Astrocyte (in vitro differentiated cells and primary cell): Measurements from ENCODE around the gene COL23A1. TPM values are rescaled to one million over a fixed set of nuclear protein-coding genes. Genes with fewer than 3 reads are reported as not detected.

ENCODE experiments used
- DNase-seq: peaks from one replicate; pipeline ENCODE4 v3.0.0-alpha.2; 2010; ENCODE audit warnings: low read depth
- FAIRE-seq: peaks from 2 replicates; lab custom pipeline; 2011; peaks lifted over from hg19 to GRCh38; lab: Jason Lieb, UNC
- H2AFZ ChIP-seq: 2 replicates; pipeline ENCODE4 v1.6.0; 2012; ENCODE audit warnings: low read depth, low read length, inconsistent platforms
- H3K27ac ChIP-seq: 2 replicates; pipeline ENCODE4 v1.5.1; 2011; ENCODE audit warnings: low read depth, low read length, inconsistent platforms
- H3K27me3 ChIP-seq: 2 replicates; pipeline ENCODE4 v1.6.0; 2011; ENCODE audit warnings: low read length, inconsistent platforms; ENCODE audit not compliant: insufficient read depth
- H3K36me3 ChIP-seq: 2 replicates; pipeline ENCODE4 v1.5.1; 2011; ENCODE audit warnings: low read length, inconsistent platforms; ENCODE audit not compliant: insufficient read depth
- H3K4me1 ChIP-seq: 2 replicates; pipeline ENCODE4 v1.5.1; 2011; ENCODE audit warnings: low read length, inconsistent platforms; ENCODE audit not compliant: insufficient read depth
- H3K4me2 ChIP-seq: 2 replicates; pipeline ENCODE4 v1.6.0; 2012; ENCODE audit warnings: low read length, inconsistent platforms
- H3K4me3 ChIP-seq: 2 replicates; pipeline ENCODE4 v1.5.1; 2011; ENCODE audit warnings: low read depth, mild to moderate bottlenecking, low read length, inconsistent platforms; ENCODE audit not compliant: insufficient read depth
- H3K79me2 ChIP-seq: 2 replicates; pipeline ENCODE4 v1.6.0; 2012; ENCODE audit warnings: mild to moderate bottlenecking, low read length, inconsistent platforms; ENCODE audit not compliant: insufficient read depth
- H3K9ac ChIP-seq: 2 replicates; pipeline ENCODE4 v1.6.0; 2012; ENCODE audit warnings: mild to moderate bottlenecking, low read length, inconsistent platforms
- H3K9me3 ChIP-seq: 2 replicates; pipeline ENCODE4 v1.5.1; 2012; ENCODE audit warnings: low read depth, mild to moderate bottlenecking, low read length, inconsistent platforms; ENCODE audit not compliant: insufficient read depth
- H4K20me1 ChIP-seq: 2 replicates; pipeline ENCODE4 v1.6.0; 2012; ENCODE audit warnings: low read length, inconsistent platforms; ENCODE audit not compliant: insufficient read depth
- H3K27ac Mint-ChIP-seq: one replicate; pipeline ENCODE4 v1.8.0; 2021; ENCODE audit warnings: mild to moderate bottlenecking, mixed read lengths; ENCODE audit not compliant: unreplicated experiment
- H3K27me3 Mint-ChIP-seq: one replicate; pipeline ENCODE4 v1.8.0; 2021; ENCODE audit warnings: low read depth, mixed read lengths; ENCODE audit not compliant: unreplicated experiment
- H3K36me3 Mint-ChIP-seq: one replicate; pipeline ENCODE4 v1.8.0; 2021; ENCODE audit warnings: low read depth, mixed read lengths; ENCODE audit not compliant: unreplicated experiment
- H3K4me1 Mint-ChIP-seq: one replicate; pipeline ENCODE4 v1.8.0; 2021; ENCODE audit warnings: low read depth, mixed read lengths; ENCODE audit not compliant: unreplicated experiment
- H3K4me3 Mint-ChIP-seq: one replicate; pipeline ENCODE4 v1.8.0; 2021; ENCODE audit warnings: mild to moderate bottlenecking, moderate library complexity, mixed read lengths; ENCODE audit not compliant: unreplicated experiment
- H3K9me3 Mint-ChIP-seq: one replicate; pipeline ENCODE4 v1.8.0; 2021; ENCODE audit warnings: mild to moderate bottlenecking, mixed read lengths; ENCODE audit not compliant: unreplicated experiment
- CTCF ChIP-seq: IDR thresholded peaks from 2 replicates; pipeline ENCODE4 v1.5.1; 2011; ENCODE audit warnings: low read depth, mild to moderate bottlenecking, inconsistent platforms, low read length, moderate library complexity; ENCODE audit not compliant: insufficient read depth
- EZH2 ChIP-seq: IDR thresholded peaks from 2 replicates; pipeline ENCODE4 v1.6.1; 2012; ENCODE audit warnings: mild to moderate bottlenecking, low read length, inconsistent platforms; ENCODE audit not compliant: insufficient read depth
- total RNA-seq: library from RNA; stranded (reverse); gene quantifications from 2 replicates; pipeline ENCODE4 v1.2.1, GENCODE V29; 2021

The COL23A1 gene
- total RNA-seq, 1 donor from 2014 or later = 0.16 TPM

- Mint-ChIP-seq H3K4me1 (no peaks in the 10 kb centered on the region), H3K36me3 (no peaks in the 10 kb centered on the region), H3K4me3 (no peak overlapping the region), H3K27ac (no peak overlapping the region), H3K27me3 (peaks cover 9% of the 10 kb centered on the region), H3K9me3 (peaks cover 1% of the 10 kb centered on the region)
- TF ChIP-seq CTCF = no peak
- no peak for TF ChIP-seq EZH2
- H2AFZ ChIP-seq = no peak overlapping the region
- H3K9ac ChIP-seq = no peak overlapping the region
- no peaks in the 10 kb centered on the region for H3K9me3 ChIP-seq
- H3K4me1 ChIP-seq = no peaks in the 10 kb centered on the region
- H3K79me2 ChIP-seq = no peaks in the 10 kb centered on the region
- no peaks in the 10 kb centered on the region for H4K20me1 ChIP-seq
- no peak overlapping the region for H3K4me2 ChIP-seq
- H3K27me3 ChIP-seq = no peaks in the 10 kb centered on the region
- DNase-seq = no peak
- H3K27ac ChIP-seq = no peak overlapping the region
- no peak for FAIRE-seq
- no peak overlapping the region for H3K4me3 ChIP-seq
- H3K36me3 ChIP-seq = no peaks in the 10 kb centered on the region
Observed at GRCh38 chr5:178445534-178445933, 144.7 kb downstream of the COL23A1 start.

DNA sequence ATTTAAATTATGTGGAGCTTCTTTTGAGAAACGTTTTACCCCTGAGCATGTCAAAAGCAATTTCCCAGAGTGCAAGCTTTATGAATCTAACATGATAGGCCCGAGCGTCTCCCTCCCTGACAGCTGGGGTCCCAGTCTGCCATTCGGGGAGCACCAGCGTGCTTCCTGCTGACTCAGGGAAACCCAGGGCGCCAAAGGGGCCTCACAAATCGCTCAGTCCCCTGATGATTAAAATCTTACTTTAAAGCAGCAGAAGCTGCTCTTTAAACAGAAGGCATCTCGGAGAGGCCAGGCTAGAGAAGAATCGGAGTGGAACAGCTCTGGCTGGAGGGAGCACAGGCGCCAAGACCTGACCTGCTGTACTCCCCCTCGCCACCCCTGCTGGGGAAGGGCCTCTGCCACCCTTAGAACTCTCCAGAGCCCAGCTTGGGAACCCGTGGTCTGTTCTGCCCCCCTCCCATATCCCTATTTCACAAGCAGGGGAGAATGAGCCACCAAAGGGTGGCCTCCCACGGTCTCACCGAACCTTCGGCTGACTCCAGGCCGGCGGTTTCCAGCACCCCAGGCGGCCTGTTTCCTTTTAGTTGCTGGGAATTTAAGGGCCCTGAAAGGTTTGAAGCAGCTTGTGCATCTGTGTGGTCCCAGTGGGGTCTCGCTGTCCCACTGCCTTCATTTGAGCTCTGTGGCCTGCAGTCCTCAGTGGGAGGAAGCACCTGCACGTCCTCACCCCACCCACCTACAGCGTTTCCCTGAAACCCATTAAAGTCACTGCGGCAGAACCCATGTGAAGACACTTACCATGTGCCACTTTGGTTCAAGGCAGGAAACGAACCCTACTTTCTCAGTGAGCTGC is 147.6 kb downstream of the COL23A1 start:
- Histone ChIP-seq H4K20me1 (no peaks in the 10 kb centered on the region), H3K79me2 (no peaks in the 10 kb centered on the region), H2AFZ (no peak overlapping the region), H3K9ac (no peak overlapping the region), H3K9me3 (no peaks in the 10 kb centered on the region), H3K4me2 (no peak overlapping the region), H3K36me3 (no peaks in the 10 kb centered on the region), H3K27me3 (no peaks in the 10 kb centered on the region), H3K4me3 (no peak overlapping the region), H3K4me1 (no peaks in the 10 kb centered on the region), H3K27ac (no peak overlapping the region)
- TF ChIP-seq EZH2 = no peak
- TF ChIP-seq CTCF = no peak
- FAIRE-seq = no peak
- no peaks in the 10 kb centered on the region for H3K36me3 Mint-ChIP-seq
- no peak for DNase-seq
- H3K4me1 Mint-ChIP-seq = no peaks in the 10 kb centered on the region
- peaks cover 30% of the 10 kb centered on the region for H3K27me3 Mint-ChIP-seq
- no peak overlapping the region for H3K4me3 Mint-ChIP-seq
- no peak overlapping the region for H3K27ac Mint-ChIP-seq
- peaks cover 1% of the 10 kb centered on the region for H3K9me3 Mint-ChIP-seq
